IMR-90 (cell line): ENCODE results near the gene CCDC71. TPM values are rescaled to one million over a fixed set of nuclear protein-coding genes. Genes with fewer than 3 reads are reported as not detected.

Source experiments
- ATAC-seq: fragments of 200-7000 bp; cut with Tn5 transposase; 2 replicates; pipeline ENCODE4 v1.9.1; 2020; ENCODE audit warnings: low read depth, mild to moderate bottlenecking, moderate library complexity
- BruUV-seq: library from RNA; stranded (reverse); fragments of 400-500 nt; replicated peaks from 2 replicates; lab custom pipeline; 2021; lab: Mats Ljungman, UMichigan
- CTCF ChIA-PET: fragments of 300-600 bp; formaldehyde crosslinking; extraction: SDS; loops from one replicate; lab custom pipeline; 2021; ENCODE audit warnings: antibody characterized with exemption; lab: Yijun Ruan, JAX
- POLR2A ChIA-PET: fragments of 300-600 bp; sonication (Branson Sonifier 250); formaldehyde crosslinking; loops from one replicate; lab custom pipeline; 2022; ENCODE audit warnings: antibody characterized with exemption; ENCODE audit not compliant: unreplicated experiment; lab: Charles Lee
- DNase-seq: peaks from one replicate; pipeline ENCODE4 v3.0.0; 2013
- H2AFZ ChIP-seq: replicated peaks from 2 replicates; pipeline ENCODE3; 2013; ENCODE audit warnings: low read length, mild to moderate bottlenecking; ENCODE audit not compliant: poor library complexity
- H2AK5ac ChIP-seq: 2 replicates; pipeline ENCODE4 v1.6.1; 2013; ENCODE audit warnings: low read depth, low read length, inconsistent platforms
- H2AK9ac ChIP-seq: replicated peaks from 2 replicates; pipeline ENCODE3; 2013; ENCODE audit warnings: mild to moderate bottlenecking, low read depth, low read length, moderate library complexity; ENCODE audit not compliant: poor library complexity
- H2BK120ac ChIP-seq: 2 replicates; pipeline ENCODE4 v1.6.1; 2013; ENCODE audit warnings: low read depth, low read length, inconsistent platforms
- H2BK15ac ChIP-seq: 3 replicates; pipeline ENCODE4 v1.6.1; 2013; ENCODE audit warnings: low read depth, low read length, inconsistent platforms
- H2BK20ac ChIP-seq: 2 replicates; pipeline ENCODE4 v1.6.1; 2013; ENCODE audit warnings: low read depth, mild to moderate bottlenecking, inconsistent platforms, low read length, moderate library complexity
- H2BK5ac ChIP-seq: 2 replicates; pipeline ENCODE4 v1.6.1; 2013; ENCODE audit warnings: mild to moderate bottlenecking, low read depth, low read length, inconsistent platforms; ENCODE audit not compliant: poor library complexity, severe bottlenecking
- H3K14ac ChIP-seq: replicated peaks from 2 replicates; pipeline ENCODE4 v1.6.1; 2013; ENCODE audit warnings: low read depth, low read length, inconsistent platforms
- H3K18ac ChIP-seq: 2 replicates; pipeline ENCODE4 v1.6.1; 2013; ENCODE audit warnings: low read depth, low read length, control low read depth
- H3K23ac ChIP-seq: 2 replicates; pipeline ENCODE4 v1.6.1; 2013; ENCODE audit warnings: low read depth, low read length, inconsistent platforms
- H3K27ac ChIP-seq: 2 replicates; pipeline ENCODE4 v1.5.1; 2013; ENCODE audit warnings: mild to moderate bottlenecking, control low read depth, low read length; ENCODE audit not compliant: insufficient read depth
- H3K27me3 ChIP-seq: 2 replicates; pipeline ENCODE4 v1.6.1; 2013; ENCODE audit warnings: low read length; ENCODE audit not compliant: control insufficient read depth, insufficient read depth
- H3K36me3 ChIP-seq: 2 replicates; pipeline ENCODE4 v1.6.1; 2013; ENCODE audit warnings: low read length, mixed read lengths; ENCODE audit not compliant: control insufficient read depth, insufficient read depth
- H3K4ac ChIP-seq: 2 replicates; pipeline ENCODE4 v1.6.1; 2013; ENCODE audit warnings: low read depth, low read length, inconsistent platforms
- H3K4me1 ChIP-seq: 2 replicates; pipeline ENCODE4 v1.6.1; 2013; ENCODE audit warnings: low read length, mixed read lengths; ENCODE audit not compliant: control insufficient read depth, insufficient read depth
- H3K4me2 ChIP-seq: 2 replicates; pipeline ENCODE4 v1.6.1; 2013; ENCODE audit warnings: low read depth, mild to moderate bottlenecking, control low read depth, low read length, moderate library complexity
- H3K4me3 ChIP-seq: 2 replicates; pipeline ENCODE4 v1.5.1; 2013; ENCODE audit warnings: low read depth, mild to moderate bottlenecking, control low read depth, low read length, moderate library complexity; ENCODE audit not compliant: insufficient read depth
- H3K56ac ChIP-seq: 2 replicates; pipeline ENCODE4 v1.6.1; 2013; ENCODE audit warnings: low read length, inconsistent platforms; ENCODE audit not compliant: insufficient read depth; ENCODE audit errors: extremely low read depth
- H3K79me1 ChIP-seq, 2 experiments: 2 replicates each; pipeline ENCODE4 v1.6.1; 2013; ENCODE audit warnings: low read length in 2 of 2, inconsistent platforms in 1 of 2, low read depth in 1 of 2
- H3K9ac ChIP-seq: 2 replicates; pipeline ENCODE4 v1.6.1; 2013; ENCODE audit warnings: low read depth, low read length, control low read depth
- H3K9me1 ChIP-seq: 2 replicates; pipeline ENCODE4 v1.6.1; 2013; ENCODE audit warnings: low read length, inconsistent platforms; ENCODE audit not compliant: insufficient read depth
- H3K9me3 ChIP-seq: 2 replicates; pipeline ENCODE4 v1.6.1; 2013; ENCODE audit warnings: low read length; ENCODE audit not compliant: control insufficient read depth, insufficient read depth
- H4K20me1 ChIP-seq: 2 replicates; pipeline ENCODE4 v1.6.1; 2013; ENCODE audit warnings: low read length, inconsistent platforms; ENCODE audit not compliant: insufficient read depth
- H4K5ac ChIP-seq: 2 replicates; pipeline ENCODE4 v1.6.1; 2013; ENCODE audit warnings: mild to moderate bottlenecking, low read depth, low read length, control low read depth
- H4K8ac ChIP-seq, 2 experiments: 2 replicates each; pipeline ENCODE4 v1.6.1; 2013; ENCODE audit warnings: low read depth in 2 of 2, low read length in 2 of 2, control low read depth in 1 of 2, inconsistent platforms in 1 of 2
- H4K91ac ChIP-seq: 2 replicates; pipeline ENCODE4 v1.6.1; 2013; ENCODE audit warnings: low read depth, low read length, inconsistent platforms; ENCODE audit not compliant: insufficient read depth
- BHLHE40 ChIP-seq: fragments of 150-350 bp; IDR thresholded peaks from 2 replicates; pipeline ENCODE4 v1.6.1; 2016; ENCODE audit warnings: mild to moderate bottlenecking, low read depth, low read length
- FOS ChIP-seq: fragments of 150-350 bp; IDR thresholded peaks from 2 replicates; pipeline ENCODE4 v1.6.1; 2016; ENCODE audit warnings: low read depth, low read length
- MAZ ChIP-seq: IDR thresholded peaks from 2 replicates; pipeline ENCODE4 v1.6.1; 2012; ENCODE audit warnings: low read depth, mild to moderate bottlenecking, low read length, improper control_type of control experiment, moderate library complexity, borderline replicate concordance
- RCOR1 ChIP-seq: IDR thresholded peaks from 2 replicates; pipeline ENCODE4 v1.6.1; 2012; ENCODE audit warnings: mild to moderate bottlenecking, low read length, improper control_type of control experiment; ENCODE audit not compliant: insufficient replicate concordance
- WGBS, 2 experiments: methylation state at CpG; one replicate each; pipeline versions ENCODE4 v1.1.5 to v1.1.7; 2013; ENCODE audit warnings: missing lambda C conversion rate in 2 of 2; ENCODE audit not compliant: insufficient read length in 1 of 2; ENCODE audit errors: extremely low coverage in 2 of 2; 5-methylcytosine and 5-hydroxymethylcytosine counted together
- dilution Hi-C: fragments of 300-500 bp; cut with HindIII; formaldehyde crosslinking; loops from one replicate; pipeline ENCODE4 v1.14.3; 2018; ENCODE audit warnings: low sequenced_read_pairs; ENCODE audit not compliant: unreplicated experiment
- in situ Hi-C: fragments of 300-500 bp; cut with MboI; formaldehyde crosslinking; loops from 3 replicates; pipeline ENCODE4 v1.14.3; 2019; ENCODE audit warnings: low sequenced_read_pairs, inconsistent platforms, mixed read lengths
- intact Hi-C: fragments of 100-400 bp; cut with micrococcal nuclease; formaldehyde crosslinking; loops from 2 replicates; pipeline ENCODE4 v1.10.0; 2022
- polyA plus RNA-seq, 3 experiments: library from polyadenylated mRNA; depleted of rRNA; stranded (reverse); fragments of >200 nt; gene quantifications; 2 replicates each; pipeline ENCODE4 v1.2.3, GENCODE V29; 2012; ENCODE audit warnings: low replicate concordance in 1 of 3
- total RNA-seq: library from RNA; depleted of rRNA; stranded (reverse); fragments of >200 nt; gene quantifications from 2 replicates; pipeline ENCODE4 v1.2.3, GENCODE V29; 2012

CCDC71 gene
- total and polyA plus RNA-seq, 2 of the 4 experiments (the other 2 are of a cell fraction), result 29.4 to 35.9 TPM

DNA sequence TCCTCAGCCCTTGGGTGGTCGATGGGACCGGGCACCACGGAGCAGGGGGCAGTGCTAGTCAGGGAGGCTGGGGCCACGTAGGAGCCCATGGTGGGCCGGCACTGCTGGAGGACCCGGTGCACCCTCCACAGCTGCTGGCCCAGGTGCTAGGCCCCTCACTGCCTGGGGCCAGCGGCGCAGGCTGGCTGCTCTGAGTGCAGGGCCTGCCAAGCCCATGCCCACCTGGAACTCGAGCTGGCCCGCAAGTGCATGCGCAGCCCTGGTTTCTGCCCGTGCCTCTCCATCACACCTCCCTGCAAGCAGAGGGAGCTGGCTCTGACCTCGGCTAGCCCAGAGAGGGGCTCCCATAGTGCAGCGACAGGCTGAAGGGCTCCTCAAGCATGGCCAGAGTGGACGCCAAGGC is 47.4 kb upstream of the CCDC71 start:
- intact Hi-C loops, result no loop called here
- POLR2A ChIA-PET, result no interaction called here

More for the DNA sequence above, 47.4 kb upstream of the CCDC71 start:
- TF ChIP-seq BHLHE40, result no peak
- TF ChIP-seq RCOR1, result no peak
- no peak for TF ChIP-seq MAZ
- no peak for TF ChIP-seq FOS
- Histone ChIP-seq H4K20me1 (no peaks in the 10 kb centered on the region), H3K27me3 (no peaks in the 10 kb centered on the region; the same call in 1 of the 2 replicates), H2BK120ac (no peak overlapping the region), H3K9me3 (peaks cover 5% of the 10 kb centered on the region), H4K5ac (no peak overlapping the region), H3K4me1 (0 out of 2 replicates have a peak, but pooled peaks cover 2% of the 10 kb centered on the region), H2BK15ac (no peak overlapping the region), H2BK5ac (no peak overlapping the region), H3K36me3 (no peaks in the 10 kb centered on the region), H3K9ac (no peak overlapping the region), H3K9me1 (no peaks in the 10 kb centered on the region), H3K4ac (no peak overlapping the region), H3K4me2 (no peak overlapping the region), H2AK9ac (no peak overlapping the region), H3K18ac (no peak overlapping the region), H2AK5ac (no peak overlapping the region), H3K14ac (no peak overlapping the region), H2AFZ (no peak overlapping the region), H3K27ac (no peak overlapping the region), H4K91ac (no peak overlapping the region), H4K8ac (no peak overlapping the region), H3K79me1 (no peaks in the 10 kb centered on the region), H2BK20ac (no peak overlapping the region), H3K23ac (no peak overlapping the region), H3K4me3 (no peak overlapping the region), H3K56ac (no peak overlapping the region)
- no peak for ATAC-seq
- DNase-seq, result no peak
- dilution Hi-C loops (no loop called here), in situ Hi-C loops (no loop called here)
- BruUV-seq, result no TSS peak
- CTCF ChIA-PET, result interaction anchor here (0.5 kb wide), 1 partner anchor 466 kb away, joined by 4 read pairs; no protein-coding TSS in a partner anchor
- 89% methylated on average over 7 of the region's 15 CpGs; no CpG with 5 or more reads in 1 of the 2 experiments for WGBS, 2 experiments
